Endothelial cell of umbilical vein (primary cell): ENCODE data around the gene PDE11A.

ENCODE experiments used
- CTCF ChIP-seq, 2 donors: IDR thresholded peaks; 1 replicate in 1 of 2; 2 replicates in 1 of 2; pipeline ENCODE4 v1.5.1; 2011; ENCODE audit warnings: low read length in 2 of 2, mild to moderate bottlenecking in 2 of 2, moderate library complexity in 2 of 2, control low read depth in 1 of 2, inconsistent platforms in 1 of 2, low read depth in 1 of 2; ENCODE audit not compliant: insufficient read depth in 1 of 2; ENCODE audit errors: extremely low read depth in 1 of 2
- EZH2 ChIP-seq: IDR thresholded peaks from 2 replicates; pipeline ENCODE4 v1.6.1; 2012; ENCODE audit warnings: borderline replicate concordance, low read depth, mild to moderate bottlenecking, moderate library complexity, low read length, inconsistent platforms; ENCODE audit not compliant: severe bottlenecking
- POLR2A ChIP-seq: IDR thresholded peaks from 2 replicates; pipeline ENCODE4 v1.6.1; 2012; ENCODE audit warnings: low read depth, mild to moderate bottlenecking, control low read depth, low read length
- POLR2AphosphoS5 ChIP-seq: IDR thresholded peaks from 2 replicates; pipeline ENCODE4 v1.6.1; 2012; ENCODE audit warnings: low read depth, mild to moderate bottlenecking, control low read depth, low read length, moderate library complexity; ENCODE audit not compliant: insufficient read depth
- TF ChIP-seq, protein P1 (sequence below): IDR thresholded peaks from 2 replicates; pipeline ENCODE4 v1.6.1; 2011; ENCODE audit not compliant: insufficient read depth, insufficient read length

DNA sequence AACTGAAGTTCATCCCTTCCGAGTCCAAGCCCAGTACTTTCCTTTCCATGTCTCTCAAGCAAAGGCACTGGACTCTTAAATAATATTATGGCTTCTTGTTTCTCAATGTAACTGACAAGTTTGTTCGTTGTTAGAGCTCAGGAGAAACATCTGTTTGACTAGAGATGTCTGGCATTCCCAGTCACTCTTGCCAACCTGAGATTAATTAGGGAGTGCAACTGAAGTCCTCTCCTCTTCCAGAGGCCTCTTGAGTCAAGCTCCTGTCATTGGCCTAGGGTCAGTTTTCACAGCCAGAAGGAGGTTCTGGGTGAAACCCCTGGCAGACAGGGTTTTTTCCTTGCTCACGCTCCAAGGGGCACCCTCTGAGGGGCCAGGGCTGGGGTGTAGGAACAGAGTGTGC is 483.9 kb downstream of the PDE11A start:
- TF ChIP-seq CTCF (IDR thresholded peaks at IDR 0.05; ENCODE audit: extremely low read depth in 1 of 2, insufficient read depth in 1 of 2, low read depth in 1 of 2, low read length in 2 of 2) (no peak), POLR2AphosphoS5 (no peak), POLR2A (no peak), EZH2 (no peak)
- TF ChIP-seq, protein P1, sequence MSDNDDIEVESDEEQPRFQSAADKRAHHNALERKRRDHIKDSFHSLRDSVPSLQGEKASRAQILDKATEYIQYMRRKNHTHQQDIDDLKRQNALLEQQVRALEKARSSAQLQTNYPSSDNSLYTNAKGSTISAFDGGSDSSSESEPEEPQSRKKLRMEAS = no peak
